Measurements from ENCODE around the gene SLC39A11. TPM values are rescaled to one million over a fixed set of nuclear protein-coding genes. Genes with fewer than 3 reads are reported as not detected.

The SLC39A11 gene
- total RNA-seq, 1 donor from 2014 or later = 9.4 TPM

GRCh38 chr17:72605543-72605942, 486.9 kb downstream of the SLC39A11 start:
- no peak for DNase-seq (ENCODE audit: low read depth)

GRCh38 chr17:72604518-72604917, 488.0 kb downstream of the SLC39A11 start:
- DNase-seq (ENCODE audit: low read depth) = peak; percentile 54

GRCh38 chr17:72603420-72604242, 488.9 kb downstream of the SLC39A11 start:
- peak; percentile 41 for DNase-seq (ENCODE audit: low read depth)

GRCh38 chr17:72602517-72603419, 489.7 kb downstream of the SLC39A11 start:
- DNase-seq (ENCODE audit: low read depth) = peak; percentile 36

- peak; percentile 36 for DNase-seq (ENCODE audit: low read depth)
Measured at GRCh38 chr17:72600934-72601333, 491.6 kb downstream of the SLC39A11 start.

GRCh38 chr17:72599891-72600290, 492.6 kb downstream of the SLC39A11 start:
- peak; percentile 35 for DNase-seq (ENCODE audit: low read depth)

GRCh38 chr17:72598695-72599094, 493.8 kb downstream of the SLC39A11 start:
- DNase-seq (ENCODE audit: low read depth) = peak; percentile 66

GRCh38 chr17:72597354-72598087, 495.0 kb downstream of the SLC39A11 start:
- DNase-seq (ENCODE audit: low read depth) = no peak

Other genes starting within 250 kb of the SLC39A11 start
- 0.05 and 0.11 TPM in 2 replicates for gene SSTR2, start 72.3 kb upstream of the SLC39A11 start, total RNA-seq
- gene COG1, start 100.4 kb upstream of the SLC39A11 start, total RNA-seq = 38.9 and 43.0 TPM in 2 replicates
- gene CPSF4L, start 169.2 kb upstream of the SLC39A11 start, total RNA-seq = not detected in 2 replicates
- 3.0 and 5.1 TPM in 2 replicates for gene CDC42EP4, start 219.3 kb upstream of the SLC39A11 start, total RNA-seq